NCI-H526 treated with DMSO at 0.1 percent for 48 hours (cell line): ENCODE data around the gene HPS5.
"Not testable (repeated sequence)": the region's sequence is repeated elsewhere in the genome, so short reads cannot be mapped to it uniquely, and the experiment has no call there.

Source experiments
- DNase-seq: peaks from one replicate; lab custom pipeline; 2025; lab: John Stamatoyannopoulos, UW

HPS5 gene

GRCh38 chr11:18321969-18322711 lies at the start of gene HPS5, which contains the start of gene GTF2H1:
TSS of gene HPS5 (minus strand) at chr11:18322140. CDS start at chr11:18317858, 4,282 bp downstream.
TSS of gene GTF2H1 (plus strand) at chr11:18322567. CDS start at chr11:18333075, 10,508 bp downstream.
- DNase-seq = peak; percentile 98

GRCh38 chr11:18371279-18371678 lies 49.3 kb upstream of the HPS5 start:
- no peak for DNase-seq

DNA sequence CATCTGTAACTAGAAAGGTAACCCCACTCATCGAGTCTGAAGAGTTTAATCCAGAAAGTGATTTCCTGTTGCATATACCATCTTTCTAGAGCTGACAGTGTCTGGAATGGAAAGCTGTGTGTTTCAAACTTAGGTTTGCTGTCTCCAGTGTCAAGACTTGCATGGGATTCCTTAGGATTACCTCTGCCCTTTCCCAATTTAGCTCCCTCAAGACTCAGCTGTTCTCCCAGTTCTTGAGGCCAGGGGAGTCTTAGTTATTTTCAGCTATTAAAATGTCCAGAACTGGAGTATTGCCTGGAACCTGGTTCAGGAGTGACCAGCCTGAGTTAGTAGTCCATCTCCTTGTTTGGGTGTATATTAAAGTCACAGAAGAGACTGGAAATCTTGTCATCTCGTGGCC lies 47.5 kb upstream of the HPS5 start:
- DNase-seq = no peak

DNA sequence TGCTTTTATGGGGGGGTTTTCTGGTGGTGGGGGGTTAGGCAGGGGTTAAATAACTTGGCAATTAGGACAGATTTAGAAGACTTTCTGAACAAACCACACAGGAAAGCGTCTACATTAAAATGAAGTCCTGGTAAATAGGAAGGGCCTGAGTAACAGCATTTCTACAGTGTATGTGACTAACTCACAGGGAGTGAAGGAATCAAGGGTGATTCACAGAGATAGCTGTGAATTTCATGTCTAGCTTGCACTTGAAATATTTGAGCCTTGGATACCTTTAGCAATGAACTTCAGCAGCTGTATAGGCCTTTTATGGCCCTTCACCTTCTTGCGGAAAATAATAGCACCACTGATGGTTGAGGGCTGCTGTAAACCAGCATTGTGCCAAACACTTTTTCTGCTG lies 46.3 kb upstream of the HPS5 start:
- no peak for DNase-seq

DNA sequence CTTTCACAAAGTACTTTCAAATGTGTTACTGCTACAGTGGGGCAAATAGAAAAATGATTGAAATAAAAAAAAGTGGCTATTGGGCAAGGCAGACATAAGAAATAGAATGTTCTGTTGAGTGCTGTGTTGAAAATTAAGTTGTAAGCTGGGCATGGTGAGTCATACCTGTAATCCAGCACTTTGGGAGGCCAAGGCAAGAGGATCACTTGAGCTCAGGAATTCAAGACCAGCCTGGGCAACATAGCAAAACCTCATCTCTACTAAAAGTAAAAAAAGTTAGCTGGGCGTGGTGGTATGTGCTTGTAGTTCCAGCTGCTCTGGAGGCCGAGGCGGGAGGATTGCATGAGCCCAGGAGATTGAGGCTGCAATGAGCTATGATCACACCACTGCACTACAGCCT lies 45.5 kb upstream of the HPS5 start:
- no peak for DNase-seq

GRCh38 chr11:18366286-18366685 lies 44.3 kb upstream of the HPS5 start:
- no peak for DNase-seq

DNA sequence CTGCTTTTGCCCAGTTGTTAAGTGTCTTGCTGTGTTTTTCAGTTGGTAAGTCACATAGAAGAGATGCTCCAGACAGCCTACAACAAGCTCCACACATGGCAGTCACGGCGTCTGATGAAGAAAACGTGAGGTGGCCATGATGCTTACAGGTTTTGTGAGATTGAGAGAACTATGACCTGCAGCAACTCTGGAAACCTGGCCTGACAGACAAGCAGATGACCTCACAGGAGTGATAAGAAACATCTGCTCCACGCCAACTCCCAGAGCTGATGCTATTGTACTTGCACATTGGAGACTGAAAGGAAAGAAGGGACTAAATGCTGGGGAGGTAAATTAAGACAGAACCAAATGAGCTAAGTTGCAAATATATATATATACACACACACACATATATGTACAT lies 43.8 kb upstream of the HPS5 start:
- DNase-seq = no peak

DNA sequence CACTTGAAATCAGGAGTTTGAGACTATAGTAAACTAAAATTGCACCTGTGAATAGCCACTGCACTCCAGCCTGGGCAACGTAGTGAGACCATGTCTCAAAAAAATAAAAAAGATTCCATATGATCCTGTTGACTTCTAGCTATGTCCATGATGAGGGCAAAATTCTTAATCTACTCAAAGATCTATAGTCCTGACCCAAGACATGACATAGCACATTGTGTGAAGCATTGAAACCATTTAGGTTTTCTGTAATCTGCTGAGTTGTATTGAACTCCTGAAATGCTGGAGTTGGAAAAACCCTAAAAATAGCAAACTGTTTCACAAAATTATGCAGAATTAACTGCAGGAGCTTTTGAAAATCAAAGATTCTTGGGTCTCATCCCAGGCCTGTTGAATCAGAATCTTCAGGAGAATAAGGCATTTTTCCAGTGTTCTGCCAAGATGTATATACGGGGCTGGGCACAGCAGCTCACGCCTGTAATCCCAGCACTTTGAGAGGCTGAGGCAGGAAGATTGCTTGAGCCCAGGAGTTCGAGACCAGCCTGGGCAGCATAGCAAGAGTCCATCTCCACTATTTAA lies 42.6 kb upstream of the HPS5 start:
- no peak for DNase-seq

DNA sequence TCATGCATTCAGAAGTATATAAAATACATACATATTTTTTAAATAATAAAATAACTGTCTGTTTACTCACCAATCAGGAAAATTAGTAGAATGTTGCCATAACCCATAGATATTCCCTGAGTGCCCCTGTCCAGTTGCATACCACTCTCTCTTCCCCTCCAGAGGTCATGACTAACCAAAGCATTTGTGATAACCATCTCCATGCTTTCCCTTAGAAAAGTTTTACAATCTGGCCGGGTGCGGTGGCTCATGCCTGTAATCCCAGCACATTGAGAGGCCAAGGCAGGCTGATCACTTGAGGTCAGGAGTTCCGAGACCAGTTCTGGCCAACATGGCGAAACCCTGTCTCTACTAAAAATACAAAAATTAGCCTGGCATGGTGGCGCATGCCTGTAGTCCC lies 39.2 kb upstream of the HPS5 start:
- DNase-seq = no peak

DNA sequence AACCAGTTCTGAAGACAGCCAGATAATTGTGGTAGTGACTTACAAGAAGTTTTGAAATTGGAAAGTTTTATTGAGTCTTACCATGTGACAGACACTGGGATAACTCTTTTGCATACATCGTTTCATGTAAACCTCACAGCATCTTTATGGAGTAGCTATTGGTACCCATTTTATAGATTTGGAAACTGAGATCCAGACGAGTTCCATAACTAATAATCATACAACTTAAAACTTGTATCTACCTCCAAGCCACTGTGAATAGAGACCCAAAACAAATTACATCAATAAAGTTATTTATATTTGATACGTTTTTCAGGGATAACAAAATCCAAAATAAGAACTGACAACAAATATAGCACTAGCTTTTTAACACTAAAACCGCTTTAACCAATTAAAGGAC lies 36.7 kb upstream of the HPS5 start:
- DNase-seq = no peak

DNA sequence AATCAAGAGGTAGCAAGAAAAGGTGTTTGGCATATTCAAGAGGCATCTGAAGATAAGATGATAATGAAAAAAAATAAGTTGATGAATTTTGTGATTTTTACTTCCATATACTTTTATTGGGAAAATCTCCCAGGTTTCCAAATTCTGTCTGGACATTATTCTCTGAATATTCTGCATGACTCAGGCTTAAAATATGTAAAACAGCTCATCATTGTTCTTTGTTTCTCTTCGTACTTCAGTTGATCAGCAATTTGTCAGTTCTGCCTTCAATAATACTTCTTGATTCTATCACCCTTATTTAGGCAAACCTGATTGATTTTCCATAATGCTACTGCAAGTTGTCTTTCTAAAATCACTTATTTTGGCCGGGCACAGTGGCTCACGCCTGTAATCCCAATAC lies 30.6 kb upstream of the HPS5 start:
- DNase-seq = no peak

GRCh38 chr11:18347471-18348125 lies 25.7 kb upstream of the HPS5 start:
- DNase-seq = no peak

DNA sequence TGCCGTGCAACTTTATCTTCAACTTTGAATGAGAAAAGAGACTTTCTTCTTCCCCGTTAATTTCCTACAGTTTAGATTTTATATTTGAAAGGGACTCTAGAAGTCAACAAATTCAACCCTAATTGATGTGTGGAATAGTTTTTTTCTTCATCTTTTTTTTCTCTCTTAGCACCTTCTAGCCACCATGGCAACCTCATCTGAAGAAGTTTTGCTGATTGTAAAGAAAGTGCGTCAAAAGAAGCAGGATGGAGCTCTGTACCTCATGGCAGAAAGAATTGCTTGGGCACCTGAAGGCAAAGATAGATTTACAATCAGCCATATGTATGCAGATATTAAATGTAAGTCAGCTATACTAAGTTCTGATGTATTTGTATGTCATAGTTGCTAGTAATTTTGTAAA lies 11.0 kb upstream of the HPS5 start:
- no peak for DNase-seq

DNA sequence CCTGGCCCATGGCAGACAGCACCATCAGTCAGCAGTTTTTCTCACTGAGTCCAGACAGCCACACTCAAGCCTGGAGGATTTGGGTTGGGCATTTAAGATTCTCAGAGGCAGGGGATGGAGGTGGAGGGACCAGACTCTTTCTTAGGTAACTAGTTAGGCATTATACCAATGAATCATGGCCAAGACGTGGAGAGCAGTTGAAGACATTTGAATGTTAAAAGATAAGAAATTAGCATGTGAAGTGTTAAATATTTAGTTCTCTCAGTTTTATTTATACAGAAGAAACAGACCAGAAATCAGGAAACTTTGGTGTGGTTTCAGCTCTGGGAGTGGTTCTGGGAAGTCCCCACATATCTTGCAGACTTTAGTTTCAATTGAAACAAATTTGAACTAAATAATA lies 10.4 kb upstream of the HPS5 start:
- DNase-seq = no peak

DNA sequence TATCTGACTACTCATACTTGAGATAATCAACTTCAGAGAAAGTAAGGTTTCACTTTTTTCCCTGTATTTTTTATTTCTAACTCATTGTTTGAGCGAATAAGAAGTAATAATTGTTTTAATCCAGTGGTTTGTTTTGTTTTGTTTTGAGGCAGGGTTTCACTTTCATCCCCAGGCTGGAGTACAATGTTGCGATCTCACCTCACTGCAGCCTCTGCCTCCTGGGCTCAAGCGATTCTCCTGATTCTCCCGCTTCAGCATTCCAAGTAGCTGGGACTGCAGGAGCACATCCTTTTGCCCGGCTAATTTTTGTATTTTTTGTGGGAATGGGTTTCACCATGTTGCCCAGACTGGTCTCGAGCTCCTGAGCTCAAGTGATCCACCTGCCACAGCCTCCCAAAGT lies 9.0 kb upstream of the HPS5 start:
- DNase-seq = no peak

GRCh38 chr11:18329196-18329870 lies 7.4 kb upstream of the HPS5 start:
- DNase-seq = no peak

- no peak for DNase-seq
Observed at GRCh38 chr11:18324381-18324780, 2.4 kb upstream of the HPS5 start.

- DNase-seq = not testable (repeated sequence)
Observed at GRCh38 chr11:18323881-18324280, 1.9 kb upstream of the HPS5 start.

DNA sequence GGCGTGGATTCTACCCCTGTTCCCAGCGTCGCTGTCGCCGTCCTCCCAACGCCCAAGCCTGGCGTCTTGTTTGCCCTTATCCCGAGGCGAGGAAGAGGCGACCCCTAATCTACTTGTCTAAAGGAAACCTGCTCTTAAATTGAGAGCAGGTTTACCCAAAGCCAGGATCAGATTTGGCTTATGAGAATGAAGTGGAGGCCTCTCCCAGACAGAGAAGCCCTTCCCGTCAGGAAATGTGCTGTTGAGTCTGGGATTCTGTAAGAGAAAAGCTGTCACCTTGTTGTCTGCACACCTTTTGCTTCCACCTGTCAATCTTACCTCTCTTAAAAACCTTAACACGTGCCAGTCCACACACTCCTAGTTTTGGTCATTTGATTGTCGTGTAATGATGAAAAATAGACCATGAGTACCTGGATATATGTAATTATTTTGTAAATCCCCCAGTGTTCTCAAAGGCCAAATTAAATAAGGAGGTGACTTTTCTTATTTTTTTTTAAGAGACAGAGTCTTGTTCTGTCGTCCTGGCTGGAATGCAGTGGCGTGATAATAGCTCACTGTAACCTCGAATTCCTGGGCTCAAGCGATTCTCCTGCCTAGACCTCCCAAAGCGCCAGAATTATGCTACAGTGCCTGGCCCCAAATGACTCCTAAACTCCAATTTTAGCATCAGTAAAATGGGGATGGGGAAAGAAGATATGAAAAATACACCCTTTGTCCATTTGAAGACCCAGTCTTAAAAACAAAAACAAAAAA lies 1.1 kb upstream of the HPS5 start:
- DNase-seq = no peak

GRCh38 chr11:18321578-18321968 lies 367 bp downstream of the HPS5 start:
- DNase-seq = no peak

DNA sequence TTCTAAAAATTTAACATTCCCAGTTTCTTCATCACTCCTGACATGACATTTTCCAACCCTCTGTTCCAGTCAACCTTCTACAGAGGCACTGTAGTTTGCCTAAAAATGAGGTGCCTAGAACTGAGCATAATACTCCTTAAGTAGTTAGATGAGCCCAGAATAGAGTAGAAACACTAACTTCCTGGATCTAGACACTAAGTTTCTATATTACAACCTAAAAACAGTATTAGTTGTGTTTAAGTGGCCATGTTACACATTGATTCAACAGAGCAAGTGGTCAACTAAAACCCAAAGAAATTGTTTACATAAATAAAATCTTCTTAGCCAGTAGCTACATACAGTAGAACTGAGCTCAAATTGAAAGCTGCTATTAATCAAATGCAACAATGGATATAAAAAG lies 1.3 kb downstream of the HPS5 start:
- DNase-seq = no peak

DNA sequence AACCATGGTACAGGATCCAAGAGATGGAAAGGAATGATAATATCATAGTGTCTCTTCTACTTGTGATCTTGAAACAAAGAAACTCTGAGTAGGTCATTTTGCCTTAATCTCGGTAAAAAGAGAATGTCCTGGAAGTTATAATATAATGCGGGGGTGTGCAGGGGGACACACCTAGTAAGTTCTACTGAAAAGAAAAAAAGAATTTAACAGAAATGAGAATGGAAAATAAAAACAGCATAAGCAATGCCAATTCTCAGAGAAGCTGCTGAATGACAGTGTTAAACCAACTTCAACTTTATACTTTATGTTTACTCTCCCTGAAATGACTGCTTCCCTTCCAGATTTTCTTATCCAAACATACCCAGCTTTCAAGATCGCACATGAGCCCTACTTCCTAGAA lies 2.0 kb downstream of the HPS5 start:
- DNase-seq = no peak
